GM12891 (cell line): ENCODE measurements around the gene ZNF624.
"Not testable (repeated sequence)": the region's sequence is repeated elsewhere in the genome, so short reads cannot be mapped to it uniquely, and the experiment has no call there.

Experiments used
- PAX5 ChIP-seq: IDR thresholded peaks from 2 replicates; pipeline ENCODE4 v1.6.1; 2011; ENCODE audit warnings: low read length, moderate library complexity, mild to moderate bottlenecking; ENCODE audit not compliant: insufficient read depth, severe bottlenecking
- POLR2A ChIP-seq: IDR thresholded peaks from 2 replicates; pipeline ENCODE4 v1.6.1; 2011; ENCODE audit warnings: low read depth, low read length, control low read depth
- POLR2AphosphoS5 ChIP-seq: IDR thresholded peaks from 2 replicates; pipeline ENCODE4 v1.6.1; 2011; ENCODE audit warnings: low read depth, low read length, control low read depth
- SPI1 ChIP-seq: IDR thresholded peaks from 2 replicates; pipeline ENCODE4 v1.6.1; 2011; ENCODE audit warnings: low read depth, low read length, control low read depth
- TAF1 ChIP-seq: IDR thresholded peaks from 2 replicates; pipeline ENCODE4 v1.6.1; 2011; ENCODE audit warnings: low read depth, low read length, control low read depth

GRCh38 chr17:16687151-16687550 lies 33.5 kb upstream of the ZNF624 start:
- TF ChIP-seq POLR2A, POLR2AphosphoS5, TAF1, PAX5, SPI1: not testable (repeated sequence)
